T47D (cell line): Measurements from ENCODE around the gene WNT7B.
"Not testable (repeated sequence)": the region's sequence is repeated elsewhere in the genome, so short reads cannot be mapped to it uniquely, and the experiment has no call there.

ENCODE experiments used
- DNase-seq, 2 experiments: peaks; one replicate each; pipeline versions ENCODE4 v3.0.0 to v3.0.0-alpha.2; 2011 to 2012; ENCODE audit warnings: low read depth in 1 of 2, low spot score in 1 of 2
- JUND ChIP-seq: IDR thresholded peaks from 2 replicates; pipeline ENCODE4 v1.6.1; 2012; ENCODE audit warnings: low read depth
- in situ Hi-C: cut with HindIII; loops from 2 replicates; pipeline ENCODE4 v1.10.0; 2016; ENCODE audit warnings: low sequenced_read_pairs, low pct_unique_long_range_greater_than_20kb

The WNT7B gene

GRCh38 chr22:46012182-46012880 lies 35.4 kb upstream of the WNT7B start:
- DNase-seq = no peak
- TF ChIP-seq JUND = no peak
- in situ Hi-C loops = no loop called here

- in situ Hi-C loops = no loop called here
- TF ChIP-seq JUND = no peak
- DNase-seq = no peak
These were observed 34.7 kb upstream of the WNT7B start for GRCh38 chr22:46011627-46012181.

GRCh38 chr22:46010951-46011626 lies 34.1 kb upstream of the WNT7B start:
- no peak for DNase-seq
- in situ Hi-C loops = no loop called here
- TF ChIP-seq JUND = no peak

- no peak for DNase-seq
- in situ Hi-C loops = no loop called here
- no peak for TF ChIP-seq JUND
These were observed 33.4 kb upstream of the WNT7B start for GRCh38 chr22:46010207-46010867.

GRCh38 chr22:46009730-46010129 lies 32.8 kb upstream of the WNT7B start:
- TF ChIP-seq JUND = no peak
- in situ Hi-C loops = no loop called here
- no peak for DNase-seq

DNA sequence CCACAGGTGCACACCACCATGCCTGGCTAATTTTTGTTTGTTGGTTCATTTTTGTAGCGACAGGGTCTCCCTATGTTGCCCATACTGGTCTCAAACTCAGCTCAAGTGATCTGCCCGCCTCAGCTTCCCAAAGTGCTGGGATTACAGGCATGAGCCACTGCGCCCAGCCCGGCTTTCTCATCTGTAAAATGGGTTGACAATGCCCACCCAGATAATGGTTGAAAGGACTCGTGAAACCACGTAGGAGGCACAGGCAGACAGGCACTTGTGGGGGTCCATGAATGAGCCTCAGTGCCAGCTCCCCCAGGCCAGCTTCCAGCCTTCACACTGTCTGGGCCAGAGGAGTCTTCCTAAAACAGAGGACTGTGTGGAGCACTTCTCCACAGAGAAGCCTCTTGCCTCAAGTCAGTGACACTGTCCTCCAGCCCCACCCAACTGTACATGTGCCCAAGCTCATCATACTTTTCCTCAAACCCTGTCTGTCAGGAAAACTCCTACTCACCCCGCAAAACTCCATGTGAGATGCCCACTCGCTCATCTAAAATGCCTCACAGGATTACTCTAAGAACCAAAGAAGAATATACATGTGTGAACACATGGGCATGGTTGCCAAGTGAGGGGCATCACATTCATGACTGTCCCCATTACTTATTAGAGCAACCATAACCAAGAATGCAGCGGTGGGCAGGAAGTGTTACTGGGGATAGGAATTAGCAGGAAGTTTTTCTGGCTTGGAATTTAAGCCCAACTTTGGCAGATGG lies 32.1 kb upstream of the WNT7B start:
- DNase-seq = no peak
- no peak for TF ChIP-seq JUND
- in situ Hi-C loops = no loop called here

DNA sequence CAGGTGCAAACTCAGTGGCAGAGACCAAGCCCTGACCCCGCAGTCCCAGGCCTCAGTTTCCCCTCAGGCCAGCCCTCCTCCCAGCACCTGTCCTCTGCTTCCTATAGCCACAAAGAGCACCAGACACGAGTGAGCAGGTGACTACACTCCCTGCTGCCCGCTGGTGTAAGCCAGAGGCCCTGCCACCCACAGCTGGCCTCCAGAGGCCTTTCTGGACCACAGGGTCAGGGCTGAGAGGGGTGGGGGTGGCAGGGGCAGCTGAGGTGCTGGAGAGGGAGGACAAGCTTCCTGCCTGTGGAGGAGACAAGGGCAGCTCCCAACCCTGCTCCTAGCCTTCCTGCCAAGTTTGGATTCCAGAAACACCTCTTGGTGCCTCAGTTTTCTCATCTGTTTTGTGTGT lies 31.3 kb upstream of the WNT7B start:
- DNase-seq = no peak
- in situ Hi-C loops = no loop called here
- TF ChIP-seq JUND = no peak

GRCh38 chr22:46007848-46008261 lies 30.9 kb upstream of the WNT7B start:
- in situ Hi-C loops = no loop called here
- DNase-seq = no peak

GRCh38 chr22:46007003-46007847 lies 30.3 kb upstream of the WNT7B start:
- peak; percentile 44 to 51 for DNase-seq
- in situ Hi-C loops = no loop called here
- no peak for TF ChIP-seq JUND

More at GRCh38 chr22:46007848-46008261, 30.9 kb upstream of the WNT7B start:
- no peak for TF ChIP-seq JUND

GRCh38 chr22:46006379-46007002 lies 29.5 kb upstream of the WNT7B start:
- TF ChIP-seq JUND = no peak
- in situ Hi-C loops = no loop called here
- peak; percentile 81 to 85 for DNase-seq

- in situ Hi-C loops, DNase-seq: not testable (repeated sequence)
These were observed 28.2 kb upstream of the WNT7B start for GRCh38 chr22:46005116-46005705.
